CD4-positive, alpha-beta T cell (primary cell): ENCODE measurements around the gene GFER. TPM values are rescaled to one million over a fixed set of nuclear protein-coding genes. Genes with fewer than 3 reads are reported as not detected.

Experiments used
- ATAC-seq: fragments of 200-7000 bp; cut with Tn5 transposase; one replicate; pipeline ENCODE4 v1.10.0; 2022; ENCODE audit warnings: mild to moderate bottlenecking; ENCODE audit not compliant: poor library complexity
- CTCF ChIA-PET: fragments of 350-600 bp; sonication (Branson Sonifier 250); formaldehyde crosslinking; loops from one replicate; lab custom pipeline; 2021; ENCODE audit warnings: antibody characterized with exemption, inconsistent platforms; lab: Charles Lee
- POLR2A ChIA-PET: fragments of 350-600 bp; sonication (Branson Sonifier 250); formaldehyde crosslinking; loops from one replicate; lab custom pipeline; 2021; ENCODE audit warnings: antibody characterized with exemption, inconsistent platforms; lab: Charles Lee
- DNase-seq, 14 experiments: peaks; one replicate each; pipeline ENCODE4 v3.0.0-alpha.2; 2013 to 2020; ENCODE audit warnings: mixed read lengths in 2 of 14
- H3K27ac ChIP-seq, 2 donors: one replicate each; pipeline versions ENCODE4 v1.5.1 to v1.7.0; 2013; ENCODE audit warnings: low read length in 2 of 2, low read depth in 1 of 2, mild to moderate bottlenecking in 1 of 2
- H3K27me3 ChIP-seq, 2 experiments: 1 replicate in 1 of 2; 2 replicates in 1 of 2; pipeline versions ENCODE4 v1.6.1 to v1.7.0; 2013; ENCODE audit warnings: low read length in 2 of 2, control low read depth in 1 of 2, mild to moderate bottlenecking in 1 of 2, moderate library complexity in 1 of 2; ENCODE audit not compliant: insufficient read depth in 2 of 2, control insufficient read depth in 1 of 2
- H3K36me3 ChIP-seq: one replicate; pipeline ENCODE4 v1.6.1; 2013; ENCODE audit warnings: low read length, control low read depth; ENCODE audit not compliant: insufficient read depth
- H3K4me1 ChIP-seq: one replicate; pipeline ENCODE4 v1.6.1; 2013; ENCODE audit warnings: low read length, control low read depth; ENCODE audit not compliant: insufficient read depth
- H3K4me3 ChIP-seq: one replicate; pipeline ENCODE4 v1.5.1; 2013; ENCODE audit warnings: mild to moderate bottlenecking, low read length, moderate library complexity
- H3K9me3 ChIP-seq, 2 experiments: 1 replicate in 1 of 2; 2 replicates in 1 of 2; pipeline versions ENCODE4 v1.6.1 to v1.7.0; 2013; ENCODE audit warnings: low read length in 2 of 2, mild to moderate bottlenecking in 2 of 2, control low read depth in 1 of 2, moderate library complexity in 1 of 2; ENCODE audit not compliant: control insufficient read depth in 1 of 2, insufficient read depth in 1 of 2
- H3K27ac Mint-ChIP-seq: one replicate; pipeline ENCODE4 v1.8.0; 2020; ENCODE audit warnings: mixed read lengths
- H3K27me3 Mint-ChIP-seq: one replicate; pipeline ENCODE4 v1.8.0; 2021; ENCODE audit warnings: mixed read lengths
- H3K36me3 Mint-ChIP-seq: one replicate; pipeline ENCODE4 v1.8.0; 2021; ENCODE audit warnings: low read depth, mixed read lengths
- H3K4me1 Mint-ChIP-seq: one replicate; pipeline ENCODE4 v1.8.0; 2021; ENCODE audit warnings: low read depth, mixed read lengths
- H3K4me3 Mint-ChIP-seq: one replicate; pipeline ENCODE4 v1.8.0; 2020; ENCODE audit warnings: mild to moderate bottlenecking, mixed read lengths
- H3K9me3 Mint-ChIP-seq: one replicate; pipeline ENCODE4 v1.8.0; 2020; ENCODE audit warnings: mixed read lengths
- intact Hi-C, 2 experiments: fragments of 100-400 bp; cut with DNase I in 1 of 2; cut with micrococcal nuclease in 1 of 2; formaldehyde crosslinking; loops; one replicate each; pipeline versions ENCODE4 v1.15.1 to v1.9.0; 2023 to 2025; cut with DNase I, micrococcal nuclease
- total RNA-seq, 174 experiments: library from RNA in 2 of 174; stranded (reverse) in 2 of 174; gene quantifications; one replicate each; pipeline ENCODE4 v1.2.3 and lab custom pipeline; 2021 to 2026
- TF ChIP-seq, protein P1 (sequence below): fragments of 200-600 bp; IDR thresholded peaks from one replicate; pipeline ENCODE4 v1.8.0; 2022; ENCODE audit warnings: antibody characterized with exemption, mild to moderate bottlenecking

Gene GFER
- total RNA-seq, 2 experiments from 2014 or later = 14.5 TPM

DNA sequence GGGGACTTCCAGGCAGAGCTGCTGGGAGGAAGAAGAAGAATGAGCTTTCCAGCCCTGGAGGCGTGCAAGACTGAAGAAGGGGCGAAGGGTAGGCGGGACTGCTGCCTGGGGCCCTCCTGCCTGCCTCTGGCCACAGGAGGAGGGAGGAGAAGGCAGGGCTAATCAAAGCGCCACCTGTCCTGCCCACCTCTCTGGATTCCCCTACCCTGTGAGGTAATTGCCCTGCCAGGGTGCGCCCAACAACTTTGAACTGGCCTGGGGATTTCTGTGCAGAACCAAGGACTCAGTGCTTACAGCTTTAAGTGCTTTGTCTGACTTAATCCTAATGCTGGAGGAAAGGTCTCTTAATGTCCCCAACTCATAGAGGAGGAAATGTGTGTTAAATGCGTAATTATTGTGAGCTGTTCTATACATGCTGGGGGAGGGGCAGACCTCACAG, 2.6 kb upstream of the GFER start, which contains the start of gene NOXO1:
NOXO1 (minus strand) TSS at position 72 of the 439 bp plus-strand sequence. CDS start 290 bp downstream, outside the sequence.
- Histone ChIP-seq H3K27ac (no peak within 1 kb of the TSS), H3K27me3 (peaks cover 32 to 40% of the 10 kb centered on the region in 2 experiments), H3K4me1 (peaks cover 49% of the 10 kb centered on the region), H3K9me3 (peaks cover 0 to 24% of the 10 kb centered on the region in 2 experiments), H3K4me3 (no peak within 1 kb of the TSS), H3K36me3 (peaks cover 34% of the 10 kb centered on the region)
- POLR2A ChIA-PET = interaction anchor here (0.6 to 6.8 kb wide), 3 partner anchors 10 to 17 kb away, joined by 3 to 62 read pairs (median 5); partner anchors contain the start of genes RPS2 and TBL3
- DNase-seq = peak in 2 of 14 experiments; percentile 59
- Mint-ChIP-seq H3K4me3 (peak within 1 kb of the TSS; percentile 84), H3K9me3 (no peaks in the 10 kb centered on the region), H3K27ac (no peak within 1 kb of the TSS), H3K36me3 (peaks cover 18% of the 10 kb centered on the region), H3K27me3 (peaks cover 28% of the 10 kb centered on the region), H3K4me1 (peaks cover 20% of the 10 kb centered on the region)
- ATAC-seq = no peak
- TF ChIP-seq, protein P1, sequence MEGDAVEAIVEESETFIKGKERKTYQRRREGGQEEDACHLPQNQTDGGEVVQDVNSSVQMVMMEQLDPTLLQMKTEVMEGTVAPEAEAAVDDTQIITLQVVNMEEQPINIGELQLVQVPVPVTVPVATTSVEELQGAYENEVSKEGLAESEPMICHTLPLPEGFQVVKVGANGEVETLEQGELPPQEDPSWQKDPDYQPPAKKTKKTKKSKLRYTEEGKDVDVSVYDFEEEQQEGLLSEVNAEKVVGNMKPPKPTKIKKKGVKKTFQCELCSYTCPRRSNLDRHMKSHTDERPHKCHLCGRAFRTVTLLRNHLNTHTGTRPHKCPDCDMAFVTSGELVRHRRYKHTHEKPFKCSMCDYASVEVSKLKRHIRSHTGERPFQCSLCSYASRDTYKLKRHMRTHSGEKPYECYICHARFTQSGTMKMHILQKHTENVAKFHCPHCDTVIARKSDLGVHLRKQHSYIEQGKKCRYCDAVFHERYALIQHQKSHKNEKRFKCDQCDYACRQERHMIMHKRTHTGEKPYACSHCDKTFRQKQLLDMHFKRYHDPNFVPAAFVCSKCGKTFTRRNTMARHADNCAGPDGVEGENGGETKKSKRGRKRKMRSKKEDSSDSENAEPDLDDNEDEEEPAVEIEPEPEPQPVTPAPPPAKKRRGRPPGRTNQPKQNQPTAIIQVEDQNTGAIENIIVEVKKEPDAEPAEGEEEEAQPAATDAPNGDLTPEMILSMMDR = no peak
- CTCF ChIA-PET = no interaction called here
- intact Hi-C loops = no loop called here

DNA sequence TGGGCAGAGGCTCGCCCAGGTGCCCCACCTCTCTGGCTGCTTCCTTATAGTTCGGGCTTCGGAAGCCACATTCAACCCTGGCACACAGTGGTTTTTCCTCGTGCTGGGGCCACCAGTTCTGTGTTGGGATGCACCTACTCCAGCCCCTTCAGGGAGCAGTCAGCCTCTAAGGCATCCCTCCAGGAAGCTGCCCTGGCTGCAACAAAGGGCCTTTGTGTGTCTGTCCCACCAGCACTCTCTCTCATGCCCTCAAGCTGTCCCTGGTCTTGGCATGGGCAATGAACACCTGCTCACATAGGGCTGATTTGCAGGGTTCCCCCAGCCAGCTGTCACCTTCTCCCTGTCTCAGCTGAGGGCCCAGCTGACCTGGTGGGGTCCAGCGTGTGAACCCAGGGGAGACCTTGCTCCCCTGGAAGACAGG, 2.0 kb upstream of the GFER start:
- H3K36me3 Mint-ChIP-seq = peaks cover 19% of the 10 kb centered on the region
- ChIA-PET POLR2A (interaction anchor here (0.6 to 6.8 kb wide), 3 partner anchors 11 to 17 kb away, joined by 3 to 62 read pairs (median 5); partner anchors contain the start of genes RPS2 and TBL3), CTCF (interaction anchor here (1.1 kb wide), 1 partner anchor 158 kb away, joined by 5 read pairs; no protein-coding TSS in a partner anchor)
- Histone ChIP-seq H3K9me3 (peaks cover 0 to 24% of the 10 kb centered on the region in 2 experiments), H3K27ac (no peak overlapping the region), H3K27me3 (peaks cover 32 to 40% of the 10 kb centered on the region in 2 experiments), H3K36me3 (peaks cover 27% of the 10 kb centered on the region), H3K4me3 (no peak overlapping the region), H3K4me1 (peaks cover 49% of the 10 kb centered on the region)
- TF ChIP-seq, protein P1 = no peak
- ATAC-seq (no peak), DNase-seq (no peak)
- H3K27me3 Mint-ChIP-seq = peaks cover 34% of the 10 kb centered on the region
- intact Hi-C loops = no loop called here
- peaks cover 20% of the 10 kb centered on the region for H3K4me1 Mint-ChIP-seq
- H3K9me3 Mint-ChIP-seq = no peaks in the 10 kb centered on the region
- H3K27ac Mint-ChIP-seq = no peak overlapping the region
- peak overlapping the region; percentile 84 for H3K4me3 Mint-ChIP-seq

DNA sequence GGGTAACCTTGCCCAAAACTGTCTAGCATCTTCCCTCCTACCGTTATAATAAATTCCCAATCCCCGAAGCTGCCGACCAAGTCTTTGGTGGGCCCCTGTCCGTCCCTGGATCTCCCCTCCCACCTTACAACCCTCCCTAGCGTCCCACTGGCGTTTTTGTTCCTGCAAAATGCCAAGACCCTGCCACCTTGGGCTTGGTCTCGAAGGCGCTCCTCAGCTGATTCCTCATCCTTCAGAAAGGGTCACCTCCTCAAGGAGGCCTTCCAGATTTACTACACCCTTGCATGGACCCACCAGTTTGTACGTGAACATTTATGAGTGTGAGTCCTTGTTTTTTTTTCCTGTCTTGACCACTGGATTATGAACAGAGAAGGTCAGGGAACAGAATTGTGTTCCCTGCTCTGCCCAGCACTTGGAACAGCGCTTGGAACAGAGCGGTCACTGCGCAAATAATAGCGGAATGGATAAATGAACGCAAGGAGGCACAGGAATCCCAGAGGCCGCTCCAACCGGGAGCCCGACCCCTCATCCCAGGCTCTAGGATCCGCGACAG, 926 bp upstream of the GFER start:
- ChIA-PET POLR2A (interaction anchor here (0.7 to 6.8 kb wide), 4 partner anchors 12 to 201 kb away, joined by 3 to 62 read pairs (median 14); partner anchors contain the start of genes NUBP2, RPS2, SPSB3 and TBL3), CTCF (interaction anchor here (0.8 to 2.1 kb wide), 3 partner anchors 11 to 157 kb away, joined by 3 to 8 read pairs (median 5); partner anchors contain the start of gene TBL3)
- DNase-seq = no peak
- peak overlapping the region; percentile 42 for H3K27ac Mint-ChIP-seq
- H3K4me1 Mint-ChIP-seq = peaks cover 20% of the 10 kb centered on the region
- TF ChIP-seq, protein P1 = no peak
- Histone ChIP-seq H3K27me3 (peaks cover 32 to 35% of the 10 kb centered on the region in 2 experiments), H3K27ac (no peak overlapping the region), H3K4me3 (peak overlapping the region; percentile 65), H3K4me1 (peaks cover 49% of the 10 kb centered on the region), H3K9me3 (peaks cover 0 to 21% of the 10 kb centered on the region in 2 experiments), H3K36me3 (peaks cover 18% of the 10 kb centered on the region)
- peak overlapping the region; percentile 84 for H3K4me3 Mint-ChIP-seq
- peaks cover 38% of the 10 kb centered on the region for H3K27me3 Mint-ChIP-seq
- no peaks in the 10 kb centered on the region for H3K9me3 Mint-ChIP-seq
- H3K36me3 Mint-ChIP-seq = peaks cover 20% of the 10 kb centered on the region
- intact Hi-C loops = no loop called here
- ATAC-seq = no peak
